Measurements from ENCODE around the gene PRDM2. TPM values are rescaled to one million over a fixed set of nuclear protein-coding genes. Genes with fewer than 3 reads are reported as not detected.

Gene PRDM2
- polyA plus RNA-seq, 1 of the 3 experiments (the other 2 are of a cell fraction), result 7.2 TPM

GRCh38 chr1:13809461-13810159 lies 109.6 kb downstream of the PRDM2 start:
- Histone ChIP-seq H3K9me2 (no peaks in the 10 kb centered on the region), H3K9ac (no peak overlapping the region), H4K20me1 (ENCODE audit: insufficient read depth) (no peaks in the 10 kb centered on the region), H3K4me1 (ENCODE audit: control insufficient read depth in 1 of 2, insufficient read depth in 2 of 2, low read depth in 1 of 2, low read length in 1 of 2) (no peaks in the 10 kb centered on the region), H3K79me2 (ENCODE audit: insufficient read depth) (no peaks in the 10 kb centered on the region), H3K27me3 (ENCODE audit: insufficient read depth) (no peaks in the 10 kb centered on the region), H3F3A (replicated peaks; ENCODE audit: insufficient read depth) (no peaks in the 10 kb centered on the region), H2AFZ (ENCODE audit: low read depth) (no peak overlapping the region), H3K4me3 (ENCODE audit: low read depth in 2 of 2, low read length in 1 of 2) (no peak overlapping the region), H3K36me3 (replicated peaks in 1 of 2; ENCODE audit: control insufficient read depth in 1 of 2, insufficient read depth in 2 of 2, low read length in 1 of 2) (no peaks in the 10 kb centered on the region), H3K27ac (ENCODE audit: low read depth in 2 of 2, low read length in 1 of 2) (no peak overlapping the region), H3K9me3 (no peaks in the 10 kb centered on the region), H3K4me2 (no peak overlapping the region)
- POLR2A ChIA-PET, result no interaction called here
- no peak for TF ChIP-seq ZBTB33 (IDR thresholded peaks at IDR 0.05; ENCODE audit: borderline replicate concordance, low read depth)
- no peak for TF ChIP-seq JUND (IDR thresholded peaks at IDR 0.05)
- TF ChIP-seq SIN3A (IDR thresholded peaks at IDR 0.05; ENCODE audit: borderline replicate concordance, low read depth, low read length), result no peak
- TF ChIP-seq NFIC (IDR thresholded peaks at IDR 0.05; ENCODE audit: borderline replicate concordance), result no peak
- no peak for TF ChIP-seq FOXM1 (IDR thresholded peaks at IDR 0.05; ENCODE audit: low read depth)
- no peak for TF ChIP-seq FOSL2 (IDR thresholded peaks at IDR 0.05; ENCODE audit: borderline replicate concordance, low read depth)
- no peak for TF ChIP-seq MEF2A (IDR thresholded peaks at IDR 0.05; ENCODE audit: borderline replicate concordance, low read depth)
- no peak for TF ChIP-seq CHD2 (IDR thresholded peaks at IDR 0.05; ENCODE audit: low read length, partially characterized antibody)
- no peak for TF ChIP-seq MXI1 (IDR thresholded peaks at IDR 0.05; ENCODE audit: low read depth, low read length)
- no peak for TF ChIP-seq CTCF (IDR thresholded peaks at IDR 0.05)
- TF ChIP-seq NRF1 (IDR thresholded peaks at IDR 0.05; ENCODE audit: low read depth, low read length), result no peak
- no peak for TF ChIP-seq RXRA (IDR thresholded peaks at IDR 0.05; ENCODE audit: borderline replicate concordance, low read depth)
- no peak for TF ChIP-seq RCOR1 (IDR thresholded peaks at IDR 0.05; ENCODE audit: low read length)
- TF ChIP-seq TCF12 (IDR thresholded peaks at IDR 0.05), result no peak
- TF ChIP-seq TAF1 (IDR thresholded peaks at IDR 0.05; ENCODE audit: borderline replicate concordance, low read depth, low read length), result no peak
- no peak for TF ChIP-seq GATA2 (CRISPR knock-in tag; IDR thresholded peaks at IDR 0.05)
- TF ChIP-seq EP300 (IDR thresholded peaks at IDR 0.05; ENCODE audit: borderline replicate concordance in 1 of 2, low read depth in 1 of 2, low read length in 1 of 2), result no peak
- no peak for DNase-seq
- CTCF ChIA-PET, result no interaction called here
- WGBS (ENCODE audit: low lambda C conversion rate), result 87% methylated on average over 15 of the region's 15 CpGs
